ENCODE measurements around the gene UBE3C. TPM values are rescaled to one million over a fixed set of nuclear protein-coding genes. Genes with fewer than 3 reads are reported as not detected.

The UBE3C gene
- total RNA-seq, 2 experiments from 2014 or later: 55.0 to 55.7 TPM

- Mint-ChIP-seq H3K27ac (no peak overlapping the region), H3K9me3 (no peaks in the 10 kb centered on the region), H3K27me3 (no peaks in the 10 kb centered on the region), H3K4me1 (no peaks in the 10 kb centered on the region), H3K4me3 (no peak overlapping the region), H3K36me3 (ENCODE audit: low read depth) (peaks cover 51% of the 10 kb centered on the region)
- DNase-seq: no peak
- CTCF ChIA-PET: no interaction called here
- POLR2A ChIA-PET: no interaction called here
Observed at GRCh38 chr7:157263156-157263555, 124.4 kb downstream of the UBE3C start.

DNA sequence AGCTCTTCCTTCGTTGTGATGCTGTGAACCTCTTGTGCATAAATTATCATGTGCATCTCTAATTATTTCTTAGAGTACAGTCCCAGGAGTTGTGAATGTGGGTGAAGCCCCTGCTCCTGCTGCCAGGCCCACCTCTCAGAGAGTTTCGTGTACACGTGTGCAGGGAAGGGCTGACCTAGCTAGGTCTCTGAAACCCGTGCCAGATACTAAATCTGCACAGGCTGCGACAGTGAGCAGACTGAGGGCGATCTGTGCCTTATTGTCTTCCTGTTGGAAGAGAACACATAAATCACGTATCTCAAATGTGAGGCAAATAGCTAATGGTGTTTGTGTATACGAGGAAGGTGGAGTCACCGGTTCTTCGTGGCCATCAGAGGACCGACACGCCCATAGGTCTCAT, 126.3 kb downstream of the UBE3C start:
- Mint-ChIP-seq H3K4me1 (peaks cover 11% of the 10 kb centered on the region), H3K27me3 (no peaks in the 10 kb centered on the region), H3K27ac (no peak overlapping the region), H3K9me3 (no peaks in the 10 kb centered on the region), H3K4me3 (no peak overlapping the region), H3K36me3 (ENCODE audit: low read depth) (peaks cover 48% of the 10 kb centered on the region)
- POLR2A ChIA-PET: no interaction called here
- DNase-seq: no peak
- CTCF ChIA-PET: interaction anchor here (1.5 kb wide), 1 partner anchor 9 kb away, joined by 6 read pairs; no protein-coding TSS in a partner anchor

GRCh38 chr7:157266272-157266671, 127.5 kb downstream of the UBE3C start:
- Mint-ChIP-seq H3K9me3 (no peaks in the 10 kb centered on the region), H3K4me1 (peaks cover 16% of the 10 kb centered on the region), H3K4me3 (no peak overlapping the region), H3K36me3 (ENCODE audit: low read depth) (peaks cover 49% of the 10 kb centered on the region), H3K27me3 (no peaks in the 10 kb centered on the region), H3K27ac (no peak overlapping the region)
- ChIA-PET CTCF (interaction anchor here (2.1 kb wide), 1 partner anchor 16 kb away, joined by 10 read pairs; no protein-coding TSS in a partner anchor), POLR2A (no interaction called here)
- no peak for DNase-seq

DNA sequence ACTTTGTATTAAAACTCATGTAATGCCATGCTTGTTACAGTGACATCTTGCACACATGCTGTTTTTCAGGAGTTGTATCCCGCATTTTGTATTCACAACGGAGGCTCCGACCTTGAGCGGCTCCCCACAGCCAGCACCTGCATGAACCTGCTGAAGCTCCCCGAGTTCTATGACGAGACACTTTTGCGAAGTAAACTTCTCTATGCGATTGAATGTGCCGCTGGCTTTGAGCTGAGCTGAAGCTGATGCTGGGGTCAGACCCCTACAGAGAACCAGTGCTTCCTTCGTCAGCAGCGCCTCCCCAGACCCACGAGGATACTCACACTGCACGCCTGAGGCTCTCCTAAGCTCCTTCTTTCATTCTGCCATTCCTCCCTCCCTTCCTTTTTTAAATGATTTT, 128.8 kb downstream of the UBE3C start:
- H3K36me3 Mint-ChIP-seq (ENCODE audit: low read depth): peaks cover 53% of the 10 kb centered on the region
- H3K4me1 Mint-ChIP-seq: peaks cover 19% of the 10 kb centered on the region
- ChIA-PET POLR2A (no interaction called here), CTCF (interaction anchor here (2.1 kb wide), 1 partner anchor 17 kb away, joined by 10 read pairs; no protein-coding TSS in a partner anchor)
- H3K27me3 Mint-ChIP-seq: no peaks in the 10 kb centered on the region
- DNase-seq: no peak
- no peak overlapping the region for H3K4me3 Mint-ChIP-seq
- H3K27ac Mint-ChIP-seq: no peak overlapping the region
- H3K9me3 Mint-ChIP-seq: no peaks in the 10 kb centered on the region

- H3K36me3 Mint-ChIP-seq (ENCODE audit: low read depth): peaks cover 51% of the 10 kb centered on the region
- POLR2A ChIA-PET: no interaction called here
- no peak overlapping the region for H3K27ac Mint-ChIP-seq
- no peak overlapping the region for H3K4me3 Mint-ChIP-seq
- CTCF ChIA-PET: interaction anchor here (2.1 kb wide), 1 partner anchor 18 kb away, joined by 10 read pairs; no protein-coding TSS in a partner anchor
- DNase-seq: no peak
- peaks cover 19% of the 10 kb centered on the region for H3K4me1 Mint-ChIP-seq
- H3K27me3 Mint-ChIP-seq: no peaks in the 10 kb centered on the region
- no peaks in the 10 kb centered on the region for H3K9me3 Mint-ChIP-seq
Observed at GRCh38 chr7:157267956-157268355, 129.2 kb downstream of the UBE3C start.

DNA sequence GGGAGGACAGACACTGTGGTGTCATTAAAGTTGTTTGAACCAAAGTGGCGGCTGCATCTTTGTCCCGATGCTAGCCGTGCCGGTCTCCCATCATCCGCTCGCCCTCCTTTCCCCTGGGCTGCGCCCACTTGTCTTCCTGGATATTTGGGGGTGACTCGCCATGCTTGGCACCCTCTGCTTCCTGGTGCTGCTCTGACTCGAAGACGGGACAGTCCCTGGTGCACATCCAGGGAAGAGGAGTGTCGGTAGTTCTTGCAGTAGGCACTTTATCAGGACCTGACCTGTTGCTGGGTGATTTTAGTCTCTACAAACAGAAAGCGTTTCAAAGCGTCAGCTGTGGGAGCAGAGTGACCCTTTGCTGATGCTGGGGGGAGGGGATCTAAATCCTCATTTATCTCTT, 129.8 kb downstream of the UBE3C start:
- Mint-ChIP-seq H3K4me3 (no peak overlapping the region), H3K36me3 (ENCODE audit: low read depth) (peaks cover 48% of the 10 kb centered on the region), H3K27ac (no peak overlapping the region), H3K9me3 (no peaks in the 10 kb centered on the region), H3K27me3 (no peaks in the 10 kb centered on the region), H3K4me1 (peaks cover 19% of the 10 kb centered on the region)
- CTCF ChIA-PET: no interaction called here
- DNase-seq: no peak
- POLR2A ChIA-PET: interaction anchor here (0.9 to 1.1 kb wide), 2 partner anchors 18 to 34 kb away, joined by 3 read pairs; no protein-coding TSS in a partner anchor

DNA sequence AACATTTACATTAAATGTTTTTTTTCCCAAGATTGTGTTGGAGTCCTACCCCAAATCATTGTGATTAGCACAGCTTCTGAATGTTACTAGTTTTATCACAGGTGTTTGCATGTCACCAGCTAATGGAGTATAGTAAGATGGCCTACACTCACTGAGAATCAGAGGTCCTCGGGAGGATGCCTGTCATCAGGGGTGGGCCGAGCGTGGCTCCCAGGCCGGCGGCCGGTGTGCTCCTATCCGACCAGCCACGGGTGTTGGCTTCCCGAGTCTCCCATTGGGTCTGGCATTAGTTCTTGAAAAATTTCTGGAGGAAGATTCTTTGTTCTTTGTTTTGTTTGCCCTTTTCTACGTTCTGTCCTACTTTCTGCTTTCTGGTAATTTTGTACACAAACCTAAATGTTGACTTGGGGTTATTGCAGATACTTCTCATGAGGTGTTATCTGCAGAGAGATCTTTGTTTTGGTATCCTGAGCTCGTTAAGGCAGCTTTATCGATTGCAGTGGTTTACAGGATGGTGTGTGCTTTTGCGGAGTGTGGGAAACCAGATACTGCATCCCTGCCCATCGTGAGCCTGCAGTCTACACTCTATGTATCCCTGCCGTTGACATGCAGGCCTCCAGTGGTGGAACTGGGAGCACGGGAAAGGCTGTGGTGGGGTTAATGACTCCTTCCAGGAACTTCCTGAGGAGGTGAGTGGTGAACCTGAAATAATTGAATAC, 130.8 kb downstream of the UBE3C start:
- POLR2A ChIA-PET: interaction anchor here (0.9 to 1.1 kb wide), 2 partner anchors 19 to 33 kb away, joined by 3 read pairs; no protein-coding TSS in a partner anchor
- peak overlapping the region; percentile 62 for H3K27ac Mint-ChIP-seq
- H3K4me1 Mint-ChIP-seq: peaks cover 20% of the 10 kb centered on the region
- peaks cover 46% of the 10 kb centered on the region for H3K36me3 Mint-ChIP-seq (ENCODE audit: low read depth)
- H3K9me3 Mint-ChIP-seq: no peaks in the 10 kb centered on the region
- DNase-seq: no peak
- H3K27me3 Mint-ChIP-seq: no peaks in the 10 kb centered on the region
- CTCF ChIA-PET: interaction anchor here (0.8 to 1.2 kb wide), 4 partner anchors 16 to 301 kb away, joined by 3 to 4 read pairs (median 4); no protein-coding TSS in a partner anchor
- H3K4me3 Mint-ChIP-seq: no peak overlapping the region

DNA sequence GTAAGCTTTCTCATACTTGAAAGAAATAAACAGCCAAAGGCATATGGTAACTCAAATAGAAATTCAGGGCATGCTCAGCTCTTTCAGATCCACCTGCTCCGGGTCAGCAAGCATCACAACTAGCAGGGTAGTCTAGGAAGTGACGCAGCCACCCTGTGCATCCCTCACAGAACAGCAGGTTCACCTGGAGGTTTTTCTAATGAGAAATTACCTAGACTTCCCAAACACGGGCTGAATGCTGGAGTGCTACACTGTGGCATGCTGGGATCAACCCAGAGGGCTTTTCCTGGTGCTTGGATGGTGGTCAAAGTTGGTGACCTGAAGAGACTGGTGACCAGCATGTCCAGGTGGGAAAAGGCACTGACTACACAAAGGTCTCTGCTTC, 131.3 kb downstream of the UBE3C start:
- H3K36me3 Mint-ChIP-seq (ENCODE audit: low read depth): peaks cover 43% of the 10 kb centered on the region
- H3K27me3 Mint-ChIP-seq: no peaks in the 10 kb centered on the region
- ChIA-PET POLR2A (no interaction called here), CTCF (interaction anchor here (0.8 to 1.2 kb wide), 4 partner anchors 16 to 301 kb away, joined by 3 to 4 read pairs (median 4); no protein-coding TSS in a partner anchor)
- DNase-seq: no peak
- H3K4me1 Mint-ChIP-seq: peaks cover 22% of the 10 kb centered on the region
- H3K4me3 Mint-ChIP-seq: no peak overlapping the region
- no peaks in the 10 kb centered on the region for H3K9me3 Mint-ChIP-seq
- H3K27ac Mint-ChIP-seq: peak overlapping the region; percentile 62

- DNase-seq: no peak
- CTCF ChIA-PET: interaction anchor here (0.6 to 1.3 kb wide), 4 partner anchors 14 to 53 kb away, joined by 3 to 5 read pairs (median 4); no protein-coding TSS in a partner anchor
Observed at GRCh38 chr7:157271315-157271990, 132.7 kb downstream of the UBE3C start.

DNA sequence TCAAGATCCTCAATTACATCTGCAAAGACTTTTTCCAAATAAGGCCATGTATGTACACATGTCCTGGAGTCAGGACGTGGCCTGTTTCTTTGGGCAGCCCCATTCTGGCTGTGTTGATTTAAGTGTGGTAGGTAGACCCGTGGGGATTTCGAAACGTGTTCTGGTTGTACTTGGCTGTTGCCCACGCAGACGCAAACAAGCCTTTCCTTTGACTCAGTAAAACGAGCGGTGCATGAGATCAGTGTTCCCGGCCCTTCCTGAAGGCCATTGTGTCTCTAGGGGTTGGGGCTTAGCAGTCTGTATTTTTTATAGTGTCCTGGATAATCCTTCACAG, 133.2 kb downstream of the UBE3C start:
- Mint-ChIP-seq H3K36me3 (ENCODE audit: low read depth) (peaks cover 39% of the 10 kb centered on the region), H3K4me1 (peaks cover 32% of the 10 kb centered on the region), H3K27me3 (no peaks in the 10 kb centered on the region), H3K27ac (no peak overlapping the region), H3K9me3 (no peaks in the 10 kb centered on the region), H3K4me3 (no peak overlapping the region)
- no peak for DNase-seq
- ChIA-PET CTCF (interaction anchor here (0.9 to 1.5 kb wide), 6 partner anchors 14 to 74 kb away, joined by 3 to 5 read pairs (median 3); no protein-coding TSS in a partner anchor), POLR2A (interaction anchor here (0.9 kb wide), 1 partner anchor 31 kb away, joined by 3 read pairs; no protein-coding TSS in a partner anchor)

More at GRCh38 chr7:157271315-157271990, 132.7 kb downstream of the UBE3C start:
- Mint-ChIP-seq H3K27ac (no peak overlapping the region), H3K4me3 (no peak overlapping the region), H3K36me3 (ENCODE audit: low read depth) (peaks cover 39% of the 10 kb centered on the region), H3K27me3 (no peaks in the 10 kb centered on the region), H3K4me1 (peaks cover 27% of the 10 kb centered on the region), H3K9me3 (no peaks in the 10 kb centered on the region)
- POLR2A ChIA-PET: interaction anchor here (0.6 kb wide), 1 partner anchor 132 kb away, joined by 6 read pairs; no protein-coding TSS in a partner anchor

- Mint-ChIP-seq H3K4me3 (no peak overlapping the region), H3K9me3 (no peaks in the 10 kb centered on the region), H3K36me3 (ENCODE audit: low read depth) (peaks cover 36% of the 10 kb centered on the region), H3K4me1 (peaks cover 38% of the 10 kb centered on the region), H3K27me3 (no peaks in the 10 kb centered on the region), H3K27ac (no peak overlapping the region)
- ChIA-PET CTCF (interaction anchor here (0.9 to 2.5 kb wide), 10 partner anchors 8 to 300 kb away, joined by 3 to 14 read pairs (median 4); no protein-coding TSS in a partner anchor), POLR2A (interaction anchor here (0.9 kb wide), 1 partner anchor 30 kb away, joined by 3 read pairs; no protein-coding TSS in a partner anchor)
- DNase-seq: no peak
Observed at GRCh38 chr7:157272351-157273207, 133.9 kb downstream of the UBE3C start.
